ENCODE data around the gene TP63. TPM values are rescaled to one million over a fixed set of nuclear protein-coding genes. Genes with fewer than 3 reads are reported as not detected.
A peak's percentile ranks its signal among the peaks of the same experiment; 100 is the strongest.

The TP63 gene
- total RNA-seq, 1 donor from 2014 or later, result not detected

DNA sequence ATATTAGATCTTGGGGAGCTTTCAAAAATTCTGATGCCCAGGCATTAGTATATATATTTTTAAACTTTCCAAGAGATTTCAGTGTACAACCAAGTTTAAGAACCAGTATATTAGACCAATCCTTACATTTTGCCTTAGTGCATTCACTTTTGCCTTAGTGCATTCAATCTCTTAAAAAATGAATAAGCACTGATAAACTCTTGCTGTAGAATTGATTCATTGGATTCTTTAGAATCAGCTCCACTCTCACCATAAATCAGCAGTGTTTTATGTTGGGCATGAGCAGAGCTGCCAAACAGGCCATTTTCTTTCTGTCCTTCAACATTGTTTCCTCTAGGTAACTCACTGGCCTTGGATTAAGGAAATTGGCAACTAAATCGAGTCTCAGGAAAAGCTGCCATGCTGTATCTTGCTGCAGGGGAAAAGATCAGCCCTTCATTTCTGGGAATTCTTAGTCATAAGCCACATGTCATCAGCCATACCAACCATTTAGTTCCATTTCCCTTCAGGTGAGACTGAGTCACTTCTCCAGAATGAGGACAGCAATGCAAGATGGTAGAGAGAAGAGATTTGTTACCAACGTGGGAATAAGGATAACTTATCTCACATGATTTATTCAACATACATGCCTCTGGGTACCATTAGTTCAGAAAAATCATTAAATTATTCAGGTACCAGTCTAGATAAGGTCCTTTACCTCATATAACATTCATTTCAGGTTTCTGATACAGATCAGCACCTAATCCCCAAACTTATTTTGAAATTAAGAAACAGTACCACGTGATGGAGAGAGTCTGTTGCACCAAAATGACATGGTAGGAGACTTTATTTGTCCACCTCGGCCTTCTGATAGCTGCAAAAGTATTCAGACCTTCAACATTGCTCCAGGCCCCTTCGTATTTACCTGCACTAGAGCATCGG lies 297.0 kb downstream of the TP63 start:
- TF ChIP-seq, protein P1, sequence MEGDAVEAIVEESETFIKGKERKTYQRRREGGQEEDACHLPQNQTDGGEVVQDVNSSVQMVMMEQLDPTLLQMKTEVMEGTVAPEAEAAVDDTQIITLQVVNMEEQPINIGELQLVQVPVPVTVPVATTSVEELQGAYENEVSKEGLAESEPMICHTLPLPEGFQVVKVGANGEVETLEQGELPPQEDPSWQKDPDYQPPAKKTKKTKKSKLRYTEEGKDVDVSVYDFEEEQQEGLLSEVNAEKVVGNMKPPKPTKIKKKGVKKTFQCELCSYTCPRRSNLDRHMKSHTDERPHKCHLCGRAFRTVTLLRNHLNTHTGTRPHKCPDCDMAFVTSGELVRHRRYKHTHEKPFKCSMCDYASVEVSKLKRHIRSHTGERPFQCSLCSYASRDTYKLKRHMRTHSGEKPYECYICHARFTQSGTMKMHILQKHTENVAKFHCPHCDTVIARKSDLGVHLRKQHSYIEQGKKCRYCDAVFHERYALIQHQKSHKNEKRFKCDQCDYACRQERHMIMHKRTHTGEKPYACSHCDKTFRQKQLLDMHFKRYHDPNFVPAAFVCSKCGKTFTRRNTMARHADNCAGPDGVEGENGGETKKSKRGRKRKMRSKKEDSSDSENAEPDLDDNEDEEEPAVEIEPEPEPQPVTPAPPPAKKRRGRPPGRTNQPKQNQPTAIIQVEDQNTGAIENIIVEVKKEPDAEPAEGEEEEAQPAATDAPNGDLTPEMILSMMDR (conservative IDR thresholded peaks at IDR 0.05; ENCODE audit: low read depth, low read length), result no peak
- DNase-seq (ENCODE audit: low read depth), result no peak
- H3K4me3 ChIP-seq (ENCODE audit: low read depth, low read length), result no peak overlapping the region

DNA sequence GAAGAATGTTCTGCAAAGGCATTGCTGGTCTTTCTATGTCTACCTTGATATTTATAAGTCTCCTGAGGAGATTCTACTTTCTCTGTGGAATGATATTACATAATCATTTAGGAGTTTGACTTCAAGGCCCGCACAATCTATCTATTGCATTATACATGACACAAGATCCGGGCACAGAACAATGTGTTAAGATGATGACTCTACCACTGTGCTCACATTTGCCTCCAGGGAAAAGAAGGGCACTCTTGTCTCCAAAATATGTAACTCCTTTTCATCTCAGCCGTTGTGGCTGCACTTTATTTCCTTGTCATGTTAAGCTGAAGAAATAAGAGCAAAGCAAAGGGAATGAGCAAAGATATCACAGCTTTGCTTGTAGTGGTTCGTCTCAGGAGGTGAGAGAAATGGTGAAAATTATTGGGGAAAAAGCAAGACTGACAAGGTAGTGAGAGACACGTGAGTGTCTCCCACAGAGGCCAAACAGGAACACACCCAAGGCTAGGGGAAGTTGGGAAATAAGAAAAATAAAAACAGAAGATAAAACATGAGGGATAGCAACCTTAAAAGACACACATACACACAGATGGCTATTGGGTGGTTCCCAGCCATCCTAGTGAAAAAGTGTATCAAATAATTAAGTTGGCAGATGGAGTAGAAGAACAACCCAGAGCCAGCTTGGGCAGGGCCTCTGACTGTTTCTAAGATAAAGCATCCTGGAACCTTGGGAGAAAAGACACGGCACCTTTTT lies 305.2 kb downstream of the TP63 start:
- no peak for DNase-seq (ENCODE audit: low read depth)
- TF ChIP-seq, protein P1 (conservative IDR thresholded peaks at IDR 0.05; ENCODE audit: low read depth, low read length), result no peak
- H3K4me3 ChIP-seq (ENCODE audit: low read depth, low read length), result no peak overlapping the region

DNA sequence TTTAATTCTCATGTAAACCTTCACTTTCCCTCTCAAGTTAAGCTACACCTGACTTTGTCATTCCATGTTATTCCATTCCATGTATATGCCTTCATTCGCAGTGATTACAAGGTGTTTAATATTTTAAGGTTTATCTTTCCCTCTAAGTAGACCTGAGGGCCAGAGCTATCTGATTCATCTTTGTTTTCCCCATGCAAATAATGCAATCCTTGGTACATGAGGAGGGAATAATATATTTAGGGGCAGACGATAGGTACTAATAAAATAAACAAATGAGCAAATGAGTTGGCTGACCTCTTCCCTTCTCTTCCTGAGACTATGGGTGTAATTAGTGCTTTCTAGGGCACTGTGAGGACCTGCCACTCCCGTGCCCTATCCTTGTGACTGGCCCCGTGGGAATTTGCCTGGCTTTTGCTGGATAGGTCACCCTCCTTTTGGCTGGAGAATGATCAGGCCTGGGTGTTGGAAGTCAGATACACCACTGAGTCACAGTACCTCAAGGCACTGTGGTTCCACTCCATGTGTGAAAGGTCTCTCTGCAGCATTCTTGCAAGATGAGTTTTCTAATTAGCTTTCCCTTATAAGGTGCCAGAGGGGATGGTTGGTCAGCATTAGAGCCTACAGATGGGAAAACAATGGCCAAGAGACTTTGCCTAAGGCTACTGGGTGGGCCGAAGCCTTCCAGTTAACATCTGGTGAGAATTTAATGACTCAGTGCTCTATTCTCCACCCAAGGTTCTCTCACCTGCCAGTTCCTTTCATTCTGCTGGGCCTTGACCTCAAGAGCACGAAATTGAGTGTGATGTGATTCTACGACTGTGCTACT lies 306.3 kb downstream of the TP63 start:
- DNase-seq (ENCODE audit: low read depth), result peak; percentile 100
- TF ChIP-seq, protein P1 (conservative IDR thresholded peaks at IDR 0.05; ENCODE audit: low read depth, low read length), result no peak
- H3K4me3 ChIP-seq (ENCODE audit: low read depth, low read length), result no peak overlapping the region

DNA sequence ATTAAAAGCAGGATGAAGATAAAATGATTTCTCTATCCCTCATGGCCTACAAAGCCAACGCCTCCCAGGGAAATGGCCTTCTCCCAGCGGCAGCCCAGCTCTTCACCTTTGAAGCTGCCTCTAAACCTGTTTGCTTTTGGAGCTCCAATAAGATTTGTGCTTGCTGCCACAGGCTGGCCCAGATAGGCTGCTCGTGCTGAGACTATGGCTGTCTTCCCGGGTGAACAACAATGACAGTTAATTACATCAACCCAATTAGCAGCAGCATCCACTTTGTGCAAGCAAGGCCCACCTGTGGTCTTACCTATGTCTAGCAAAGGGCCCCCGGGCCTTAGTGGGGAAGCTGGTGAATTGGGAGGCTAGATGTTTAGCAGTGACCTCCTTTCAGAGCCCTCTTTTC lies 309.9 kb downstream of the TP63 start:
- no peak overlapping the region for H3K4me3 ChIP-seq (ENCODE audit: low read depth, low read length)
- no peak for DNase-seq (ENCODE audit: low read depth)
- TF ChIP-seq, protein P1 (conservative IDR thresholded peaks at IDR 0.05; ENCODE audit: low read depth, low read length), result no peak

DNA sequence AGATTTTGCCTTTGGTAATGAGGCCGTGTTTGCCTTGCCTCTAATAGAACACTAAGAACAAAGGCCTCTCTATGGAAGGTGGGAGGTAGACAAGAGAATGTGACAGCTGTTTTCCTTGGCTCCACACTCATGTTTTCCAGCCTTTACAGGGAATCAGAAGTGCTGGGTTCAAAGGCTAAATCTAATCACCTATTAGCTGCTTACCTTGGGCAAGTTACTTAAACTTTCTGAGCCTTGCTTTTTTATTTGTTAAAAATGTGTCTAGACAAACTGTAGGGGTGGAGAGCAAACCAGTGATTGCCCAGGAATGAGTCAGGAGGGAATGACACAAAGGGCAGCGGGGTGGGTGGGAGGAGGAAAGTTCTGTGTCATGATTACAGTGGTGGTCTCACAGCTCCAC lies 310.5 kb downstream of the TP63 start:
- TF ChIP-seq, protein P1 (conservative IDR thresholded peaks at IDR 0.05; ENCODE audit: low read depth, low read length), result no peak
- DNase-seq (ENCODE audit: low read depth), result peak; percentile 67
- no peak overlapping the region for H3K4me3 ChIP-seq (ENCODE audit: low read depth, low read length)

DNA sequence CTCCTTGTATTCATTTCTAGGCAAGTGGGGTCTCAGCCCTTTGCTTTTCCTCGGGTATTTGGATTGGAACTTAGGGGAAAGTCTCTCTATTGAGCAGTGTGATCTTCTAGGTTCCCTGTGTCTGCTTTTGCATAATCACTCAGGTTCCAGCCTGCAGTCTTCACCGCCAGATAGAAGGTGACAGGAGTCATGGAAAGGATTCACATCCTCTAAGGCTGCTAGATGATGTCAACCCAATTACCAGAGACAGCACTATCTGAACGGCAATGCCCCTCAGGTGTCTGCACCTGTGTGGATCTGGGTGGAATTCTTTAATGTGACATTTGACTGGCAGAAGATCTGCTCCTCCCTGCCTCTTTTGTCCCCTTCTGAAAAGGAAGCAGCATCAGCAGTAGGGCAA lies 311.8 kb downstream of the TP63 start:
- DNase-seq (ENCODE audit: low read depth), result no peak
- no peak overlapping the region for H3K4me3 ChIP-seq (ENCODE audit: low read depth, low read length)
- TF ChIP-seq, protein P1 (conservative IDR thresholded peaks at IDR 0.05; ENCODE audit: low read depth, low read length), result no peak
